Tongue (tissue), 2 donors: ENCODE data around the gene DNLZ. TPM values are rescaled to one million over a fixed set of nuclear protein-coding genes. Genes with fewer than 3 reads are reported as not detected.

Source experiments
- DNase-seq: peaks from one replicate; pipeline ENCODE4 v3.0.0-alpha.2; 2015
- total RNA-seq: library from RNA; depleted of rRNA; stranded (reverse); fragments of >200 nt; gene quantifications from one replicate; pipeline ENCODE4 v1.2.3, GENCODE V29; 2014

The DNLZ gene
- total RNA-seq, 1 donor from 2014 or later, result 9.2 TPM

DNA sequence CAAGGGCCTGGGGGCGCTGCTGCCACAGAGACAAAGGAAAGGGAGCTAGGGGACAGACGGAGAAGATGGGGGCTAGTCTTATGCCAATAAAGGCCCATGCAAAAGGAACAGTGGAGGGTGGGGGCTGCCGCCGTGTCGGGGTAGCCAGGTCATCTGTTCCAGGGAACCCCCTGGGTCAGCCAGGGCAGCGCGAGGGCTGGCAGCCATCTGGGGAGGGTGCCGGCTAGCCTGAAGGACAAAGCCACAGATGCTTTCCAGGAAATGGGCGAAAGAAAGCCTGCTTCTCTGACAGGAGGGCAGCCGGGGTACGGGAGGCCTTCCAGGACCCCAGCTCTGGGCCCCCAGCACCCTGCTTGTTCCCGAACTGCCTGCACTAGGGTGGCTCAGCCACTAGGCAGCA, 11.6 kb upstream of the DNLZ start:
- DNase-seq, result no peak

DNA sequence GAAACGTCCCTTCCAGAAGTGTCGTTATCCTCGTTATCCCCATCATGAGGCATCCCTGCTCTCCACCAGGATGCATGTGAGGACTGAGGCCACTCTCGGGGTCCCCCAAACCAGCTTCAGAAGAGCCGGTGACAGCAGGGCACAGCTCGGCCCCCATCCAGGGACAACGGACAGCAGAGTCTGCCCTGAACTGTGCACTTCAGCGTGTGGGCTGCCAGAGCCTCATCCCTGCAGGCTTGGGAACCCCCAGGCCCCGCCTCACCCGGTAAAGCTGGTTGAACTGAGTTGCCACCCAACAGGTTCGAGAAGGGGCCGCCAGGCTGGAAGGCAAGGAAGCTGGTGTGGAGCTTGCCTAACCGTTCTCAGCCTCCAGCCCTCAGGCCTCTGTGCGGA, 10.6 kb upstream of the DNLZ start:
- no peak for DNase-seq

DNA sequence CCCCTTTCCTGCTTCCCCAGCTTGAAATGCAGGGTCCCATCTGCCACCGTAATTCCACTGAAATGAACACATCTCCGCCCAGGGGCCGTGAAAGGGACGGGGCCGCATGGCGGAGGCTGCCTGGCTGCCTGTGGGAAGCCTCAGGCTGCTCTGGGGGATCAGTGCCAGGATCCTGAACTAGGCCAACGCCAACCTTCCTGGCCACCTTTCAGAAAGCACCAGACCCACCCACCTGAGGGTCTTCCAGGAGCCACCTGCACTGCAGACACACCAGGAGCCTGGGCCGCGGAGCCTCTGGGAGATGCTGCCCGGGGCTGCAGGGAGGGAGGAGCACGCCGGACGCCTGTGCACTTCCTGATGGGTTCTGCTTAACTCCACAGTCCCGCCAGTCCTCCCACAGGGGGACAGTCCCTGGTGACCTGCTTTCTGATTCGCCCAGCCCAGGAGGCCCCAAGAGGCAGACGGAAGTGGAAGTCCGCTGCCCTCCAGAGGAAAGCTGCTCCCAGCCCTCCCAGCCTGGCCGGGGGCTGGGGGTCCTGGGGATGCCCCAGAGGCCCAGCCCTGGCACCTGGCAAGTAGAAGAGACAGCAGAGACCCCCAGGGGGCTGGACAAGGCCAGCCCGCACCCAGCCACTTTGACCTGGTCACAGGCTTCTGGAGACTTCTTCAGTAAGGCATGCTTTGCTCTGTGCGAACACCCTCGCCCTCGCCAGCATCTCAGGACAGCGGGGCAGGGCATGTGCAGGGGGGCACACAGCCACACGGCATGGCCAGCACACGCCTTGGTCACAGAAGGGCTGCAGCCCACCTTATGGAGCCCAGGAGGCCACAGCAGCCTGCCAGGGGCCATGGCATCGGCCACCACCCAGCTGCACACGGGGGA, 10.0 kb upstream of the DNLZ start, which contains the start of gene CARD9:
CARD9 (minus strand) TSS at position 370 of the 883 bp plus-strand sequence. CDS start 1,591 bp downstream, outside the sequence.
- DNase-seq, result no peak

GRCh38 chr9:136372561-136373299, 9.2 kb upstream of the DNLZ start:
- DNase-seq, result no peak

DNA sequence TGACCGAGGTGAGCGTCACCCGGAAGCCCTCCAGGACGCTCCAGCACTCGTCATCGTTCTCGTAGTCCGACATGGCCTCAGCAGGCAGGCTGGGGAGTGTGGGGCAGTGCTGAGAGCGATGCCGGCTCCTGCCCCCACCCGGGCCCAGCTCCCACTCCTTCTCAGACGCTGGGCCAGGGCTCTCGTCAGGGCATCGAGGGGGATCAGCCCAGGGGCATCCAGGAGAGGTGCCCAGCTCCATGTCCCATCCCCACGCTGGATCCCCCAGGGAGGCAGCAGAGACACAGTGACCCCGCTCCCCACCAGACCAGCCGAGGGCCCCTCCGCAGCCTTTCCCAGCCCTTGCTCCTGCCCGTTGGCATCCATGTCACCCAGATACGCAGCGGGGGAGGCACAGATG, 8.5 kb upstream of the DNLZ start:
- no peak for DNase-seq

GRCh38 chr9:136371533-136371880, 8.0 kb upstream of the DNLZ start:
- no peak for DNase-seq

DNA sequence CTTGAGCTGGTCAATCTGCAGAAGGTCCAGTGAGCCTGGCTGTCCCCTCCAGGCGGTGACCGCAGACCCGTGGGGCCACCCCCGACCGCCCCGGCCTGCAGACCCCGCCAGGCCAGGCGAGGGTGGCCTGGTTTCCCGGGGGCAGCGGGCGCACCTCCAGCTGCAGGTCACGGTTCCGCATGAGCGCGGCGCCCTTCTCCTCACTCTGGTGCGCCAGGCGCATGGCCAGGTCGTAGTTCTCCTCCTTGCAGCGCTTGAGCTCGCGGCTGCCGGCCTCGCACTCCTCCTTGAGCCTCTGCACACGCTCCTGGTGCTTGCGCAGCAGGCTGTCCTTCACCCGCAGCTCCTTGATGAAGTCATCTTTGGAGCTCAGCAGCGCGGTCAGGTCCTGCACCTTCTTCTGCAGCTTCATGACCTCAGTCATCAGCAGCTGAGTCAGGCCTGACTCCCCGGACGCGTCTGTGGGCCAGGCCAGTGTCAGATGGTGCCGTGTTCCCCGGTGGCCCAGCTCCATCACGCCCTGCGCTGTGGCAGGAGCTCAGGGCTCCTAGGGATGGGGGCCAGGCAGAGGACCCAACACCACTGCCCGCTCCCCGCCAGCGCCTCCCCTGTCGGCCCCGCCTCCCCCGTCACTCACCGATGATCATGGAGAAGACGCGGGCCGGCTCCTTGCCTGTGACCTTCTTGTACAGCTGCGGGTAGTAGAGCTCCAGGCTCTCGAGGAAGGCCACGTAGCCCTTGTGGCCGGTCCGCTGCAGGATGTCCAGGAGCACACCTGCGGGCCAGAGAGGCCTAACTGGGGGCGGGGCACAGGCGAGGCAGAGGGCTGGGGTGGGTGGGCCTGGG, 7.4 kb upstream of the DNLZ start:
- DNase-seq, result no peak

GRCh38 chr9:136370037-136370436, 6.5 kb upstream of the DNLZ start:
- no peak for DNase-seq

GRCh38 chr9:136368190-136368589, 4.6 kb upstream of the DNLZ start:
- no peak for DNase-seq

DNA sequence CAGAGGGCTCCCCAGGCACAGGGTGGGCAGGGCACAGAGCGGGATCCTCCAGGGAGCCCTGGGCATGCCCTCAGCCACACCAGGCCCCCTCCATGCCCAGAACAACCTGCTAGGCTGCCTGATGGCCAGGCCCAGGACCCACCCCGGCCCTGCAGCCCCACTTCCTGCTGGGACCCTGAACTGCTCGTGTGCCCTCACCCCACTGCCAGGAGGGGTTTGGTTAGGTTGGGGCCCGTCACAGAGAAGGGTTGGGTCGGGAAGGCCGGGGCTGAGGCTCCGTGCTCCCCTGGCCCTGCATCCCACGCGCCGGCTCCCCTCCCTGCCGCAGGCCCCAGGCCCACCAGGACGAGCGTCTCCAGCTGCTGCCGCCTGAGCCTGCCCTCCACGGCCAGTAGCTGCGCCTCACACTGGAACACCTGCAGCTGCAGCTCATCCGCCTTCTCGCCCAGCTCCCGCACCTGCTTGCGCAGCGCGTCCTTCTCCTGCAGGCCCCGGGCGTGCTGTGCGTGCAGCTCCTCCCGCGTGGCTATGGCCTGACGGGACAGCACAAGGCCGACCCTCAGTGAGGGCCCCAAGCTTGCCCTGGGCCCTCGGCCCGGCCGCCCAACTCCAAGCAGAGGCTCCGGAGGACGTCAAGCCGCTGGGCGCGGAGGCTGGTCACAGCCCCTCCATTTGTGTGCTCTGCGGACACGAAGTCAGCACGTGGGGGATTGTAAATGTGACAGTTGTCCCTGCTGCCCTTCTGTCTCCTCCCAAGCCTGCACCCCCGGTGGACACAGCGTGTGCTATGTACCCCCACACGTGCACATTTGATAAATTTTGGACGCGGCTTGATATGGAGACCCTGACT, 4.0 kb upstream of the DNLZ start:
- no peak for DNase-seq

- no peak for DNase-seq
Observed at GRCh38 chr9:136366826-136367225, 3.3 kb upstream of the DNLZ start.

DNA sequence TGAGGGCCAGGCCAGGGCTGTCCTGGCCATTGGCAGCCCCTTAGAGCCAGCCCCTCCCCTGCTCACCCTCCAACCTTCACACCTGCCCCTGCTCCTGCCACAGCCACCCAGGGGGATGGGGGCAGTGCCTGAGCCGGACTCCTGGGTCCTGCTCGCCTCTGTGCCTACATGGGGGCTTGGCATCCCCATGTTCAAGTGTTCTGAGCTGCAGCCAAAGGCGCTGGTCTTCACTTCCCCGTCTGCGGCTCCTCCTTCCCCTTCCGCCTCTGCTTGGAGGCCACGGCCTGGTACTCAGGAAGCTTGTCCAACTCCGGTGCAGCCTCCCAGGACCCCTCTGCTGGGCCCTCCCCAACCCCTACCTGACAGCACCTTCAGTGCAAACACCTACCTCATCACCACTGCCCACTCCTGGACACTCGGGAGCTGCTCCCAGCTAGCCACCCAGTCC, 2.3 kb upstream of the DNLZ start:
- no peak for DNase-seq

DNA sequence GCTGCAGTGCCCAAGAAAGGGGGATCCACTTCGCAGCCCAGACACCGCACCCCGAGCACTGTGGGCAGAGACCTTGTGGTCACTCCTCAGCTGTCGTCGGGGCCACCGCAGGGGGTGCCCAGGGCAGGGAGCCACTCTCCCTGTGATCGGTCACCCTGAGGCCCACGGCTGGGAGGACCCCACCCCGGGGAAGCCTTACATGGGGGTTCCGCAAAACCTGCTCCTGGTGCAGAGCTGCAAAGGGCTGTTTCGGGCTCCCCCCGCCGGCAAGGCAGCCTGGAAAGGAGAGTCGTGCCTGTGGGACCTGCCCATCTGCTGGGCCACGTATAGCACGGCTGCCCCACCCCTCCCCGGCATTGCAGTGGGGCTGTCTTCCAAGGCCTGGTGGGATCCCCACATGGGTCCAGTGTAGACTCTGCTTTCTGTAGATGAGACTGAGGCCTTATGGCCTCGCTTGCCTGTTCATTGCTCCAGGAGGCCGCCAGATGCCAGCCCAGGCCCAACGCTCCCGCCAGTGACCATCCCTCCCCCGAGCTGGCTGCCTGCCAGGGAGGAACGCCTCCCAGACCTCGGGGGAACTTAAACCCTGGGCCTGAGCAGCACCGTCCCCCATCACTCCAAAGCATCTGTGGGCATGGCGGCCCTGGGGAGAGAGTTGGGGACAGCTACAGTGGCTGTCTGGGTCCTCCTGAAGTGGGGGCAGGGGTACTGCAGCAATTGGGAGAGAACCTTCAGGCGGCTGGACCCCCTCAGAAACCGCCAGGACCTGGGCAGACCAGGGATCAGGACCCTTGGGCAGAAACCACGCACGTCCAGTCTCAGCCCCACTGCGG, 1.6 kb upstream of the DNLZ start:
- DNase-seq, result no peak

- DNase-seq, result no peak
Observed at GRCh38 chr9:136363949-136364748, 605 bp upstream of the DNLZ start.

DNA sequence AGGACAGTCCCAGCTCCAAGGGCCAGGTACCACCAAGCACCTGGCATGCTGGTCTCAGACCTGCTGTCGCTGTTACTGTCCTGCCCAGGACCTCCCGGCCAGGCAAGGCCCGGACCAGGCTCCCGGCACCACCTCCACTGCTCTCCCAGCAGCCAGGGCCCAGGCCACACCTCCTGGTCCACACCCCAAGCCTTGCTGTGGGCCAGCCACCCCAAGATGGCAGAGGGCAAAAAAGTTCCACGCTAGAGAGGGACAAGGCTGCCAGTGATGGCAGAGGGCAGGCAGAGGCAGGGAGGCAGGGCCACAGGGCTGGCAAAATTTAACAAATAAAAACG, 1.1 kb downstream of the DNLZ start:
- DNase-seq, result no peak

GRCh38 chr9:136361754-136362449, 1.6 kb downstream of the DNLZ start:
- peak; percentile 55 for DNase-seq

- DNase-seq, result no peak
Observed at GRCh38 chr9:136361047-136361753, 2.3 kb downstream of the DNLZ start.
